Measurements from ENCODE around the gene USP32. TPM values are rescaled to one million over a fixed set of nuclear protein-coding genes. Genes with fewer than 3 reads are reported as not detected.

USP32 gene
- total and polyA plus RNA-seq, 2 of the 8 experiments (the other 6 are each of a cell fraction or from before 2014, with no cell fraction given), result 29.6 to 112 TPM

DNA sequence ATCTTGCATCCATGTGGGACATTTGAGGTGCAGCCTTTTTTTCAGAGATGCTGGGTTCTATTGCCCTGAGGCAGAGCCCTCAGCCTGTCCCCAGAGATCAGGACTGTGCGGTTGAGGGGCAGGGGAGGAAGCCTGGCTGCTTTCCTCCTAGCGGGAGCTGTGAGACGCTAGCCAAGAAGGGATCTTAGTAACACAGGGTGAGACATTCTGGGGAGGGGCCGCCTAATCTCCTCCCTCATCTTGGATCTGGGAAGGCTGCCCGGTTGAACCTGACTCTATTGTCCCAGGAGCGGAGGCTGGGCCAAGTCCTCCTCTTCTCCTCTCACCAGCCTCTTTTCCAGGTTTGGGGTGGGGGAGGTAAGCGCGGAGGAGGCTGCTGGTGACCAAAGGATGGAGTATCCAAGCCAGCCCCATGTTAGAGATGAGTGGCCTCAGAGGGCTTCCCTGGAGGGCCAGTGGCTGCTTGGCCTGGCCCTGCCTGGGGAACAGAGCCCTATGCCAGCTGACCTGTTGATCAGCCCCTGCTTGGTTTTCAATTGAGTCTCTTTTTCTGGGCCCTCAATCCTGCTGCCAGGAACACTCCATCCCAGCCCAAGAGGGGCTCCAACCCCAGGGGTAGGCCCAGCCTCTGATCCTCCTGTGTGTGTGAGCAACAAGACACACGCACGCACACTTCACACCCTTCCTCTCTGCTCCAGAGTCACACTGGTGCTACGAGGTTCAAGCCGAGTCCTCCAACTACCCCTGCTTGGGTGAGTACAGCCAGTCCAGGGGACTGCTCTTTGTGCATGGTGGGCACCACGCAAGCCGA lies 237.1 kb downstream of the USP32 start (continued):
- TF ChIP-seq, protein P1, sequence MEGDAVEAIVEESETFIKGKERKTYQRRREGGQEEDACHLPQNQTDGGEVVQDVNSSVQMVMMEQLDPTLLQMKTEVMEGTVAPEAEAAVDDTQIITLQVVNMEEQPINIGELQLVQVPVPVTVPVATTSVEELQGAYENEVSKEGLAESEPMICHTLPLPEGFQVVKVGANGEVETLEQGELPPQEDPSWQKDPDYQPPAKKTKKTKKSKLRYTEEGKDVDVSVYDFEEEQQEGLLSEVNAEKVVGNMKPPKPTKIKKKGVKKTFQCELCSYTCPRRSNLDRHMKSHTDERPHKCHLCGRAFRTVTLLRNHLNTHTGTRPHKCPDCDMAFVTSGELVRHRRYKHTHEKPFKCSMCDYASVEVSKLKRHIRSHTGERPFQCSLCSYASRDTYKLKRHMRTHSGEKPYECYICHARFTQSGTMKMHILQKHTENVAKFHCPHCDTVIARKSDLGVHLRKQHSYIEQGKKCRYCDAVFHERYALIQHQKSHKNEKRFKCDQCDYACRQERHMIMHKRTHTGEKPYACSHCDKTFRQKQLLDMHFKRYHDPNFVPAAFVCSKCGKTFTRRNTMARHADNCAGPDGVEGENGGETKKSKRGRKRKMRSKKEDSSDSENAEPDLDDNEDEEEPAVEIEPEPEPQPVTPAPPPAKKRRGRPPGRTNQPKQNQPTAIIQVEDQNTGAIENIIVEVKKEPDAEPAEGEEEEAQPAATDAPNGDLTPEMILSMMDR (IDR thresholded peaks at IDR 0.05; ENCODE audit: control extremely low read depth in 1 of 3, insufficient read depth in 1 of 3, low read depth in 1 of 3, low read length in 3 of 3), result no peak
- TF ChIP-seq SP2 (IDR thresholded peaks at IDR 0.05; ENCODE audit: low read length) (no peak), CBX8 (IDR thresholded peaks at IDR 0.05; ENCODE audit: borderline replicate concordance, low read depth, low read length) (no peak), KDM4A (IDR thresholded peaks at IDR 0.05; ENCODE audit: low read depth, low read length, severe bottlenecking) (no peak), TCF12 (IDR thresholded peaks at IDR 0.05; ENCODE audit: low read depth, low read length) (no peak)
